ENCODE results near the gene ADARB2.

The ADARB2 gene

GRCh38 chr10:1377740-1378397 is 359.5 kb downstream of the ADARB2 start:
- DNase-seq: no peak

DNA sequence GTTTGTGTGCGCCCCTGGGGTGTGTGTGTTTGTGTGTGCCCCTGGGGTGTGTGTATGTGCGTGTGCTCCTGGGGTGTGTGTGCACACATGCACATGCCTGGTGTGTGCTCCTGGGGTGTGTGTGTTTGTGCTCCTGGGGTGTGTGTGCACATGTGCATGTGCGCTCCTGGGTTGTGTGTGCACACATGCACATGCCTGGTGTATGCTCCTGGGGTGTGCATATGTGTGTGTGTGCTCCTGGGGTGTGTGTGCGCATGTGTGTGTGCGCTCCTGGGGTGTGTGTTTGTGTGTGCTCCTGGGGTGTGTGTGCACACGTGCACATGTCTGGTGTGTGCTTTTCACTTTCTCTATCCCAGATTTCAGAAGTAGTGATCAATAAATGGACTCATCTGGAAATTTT is 360.1 kb downstream of the ADARB2 start:
- no peak for DNase-seq

GRCh38 chr10:1376384-1376945 is 360.9 kb downstream of the ADARB2 start:
- DNase-seq: no peak

DNA sequence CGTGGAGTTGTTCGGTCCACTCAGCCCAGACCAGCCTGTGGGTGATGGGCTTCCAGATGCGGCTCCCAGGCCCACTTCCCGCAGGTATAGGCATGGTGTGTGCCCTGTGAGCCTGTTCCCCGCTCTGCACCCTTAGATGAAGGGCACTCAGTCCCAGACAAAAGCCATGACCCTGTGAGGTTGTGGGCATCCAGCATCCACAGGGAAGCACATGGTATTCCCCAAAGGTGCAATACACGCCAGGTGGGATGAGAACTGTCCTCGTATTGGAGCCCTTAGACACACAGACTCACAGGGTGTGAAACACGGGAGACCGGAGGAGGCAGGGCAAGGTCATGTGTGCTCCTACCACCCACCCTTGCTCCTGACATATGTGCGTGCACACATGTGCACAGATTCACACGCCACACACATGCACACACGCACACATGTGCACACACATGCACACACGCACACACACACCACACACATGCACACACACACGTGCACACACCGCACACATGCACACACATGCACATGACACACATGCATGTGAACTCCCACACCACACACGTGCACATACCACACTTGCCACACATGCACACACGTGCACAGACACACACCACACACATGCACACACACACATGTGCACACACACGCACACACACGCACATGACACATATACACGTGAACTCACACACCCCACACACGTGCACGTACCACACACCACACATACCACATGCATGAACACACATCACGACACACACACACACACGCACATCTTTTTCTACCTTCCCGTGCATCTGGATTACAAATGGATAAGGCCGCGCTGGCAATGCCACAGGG is 361.8 kb downstream of the ADARB2 start:
- no peak for DNase-seq

DNA sequence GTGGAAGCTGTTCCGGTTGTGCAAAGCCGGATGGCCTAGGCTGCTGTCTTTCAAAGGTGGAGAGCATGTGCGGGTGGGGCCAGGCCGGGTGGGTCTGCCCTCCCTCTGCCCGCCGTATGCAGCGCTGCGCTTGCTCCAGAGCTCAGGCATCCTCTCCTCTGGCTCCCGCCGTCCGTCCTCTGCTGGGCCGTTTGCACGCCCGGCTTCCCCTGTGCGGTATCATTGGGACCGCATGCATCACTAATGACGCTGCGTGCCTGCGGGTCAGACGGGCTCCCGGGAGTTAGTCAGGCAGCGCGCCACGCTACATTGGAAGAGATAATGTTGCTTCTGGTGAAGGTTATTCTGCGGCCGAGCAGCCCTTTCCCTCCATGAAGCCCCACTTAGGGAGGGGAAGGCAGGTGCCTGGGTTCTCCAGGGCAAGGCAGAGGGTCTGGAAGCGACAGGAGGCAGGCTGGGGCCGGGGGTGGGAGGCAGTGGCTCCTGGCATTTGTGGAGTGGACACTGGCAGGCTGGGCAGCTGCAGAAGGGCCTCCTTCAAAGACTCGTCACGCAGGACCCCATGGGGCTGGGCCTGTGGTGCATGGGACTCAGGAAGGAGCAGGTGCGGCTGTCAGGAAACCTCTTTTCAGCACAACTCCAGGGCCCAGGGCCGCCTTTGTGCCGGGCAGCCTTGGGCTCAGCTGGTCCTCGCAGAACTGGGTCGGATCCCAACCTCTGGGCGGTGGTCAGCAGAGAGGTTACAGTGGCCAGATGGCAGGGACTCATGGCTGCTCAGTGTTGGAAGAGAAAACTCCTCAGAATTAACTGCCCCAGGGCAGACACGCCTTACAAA is 362.6 kb downstream of the ADARB2 start:
- DNase-seq: no peak

- DNase-seq: no peak
These were observed 364.0 kb downstream of the ADARB2 start for GRCh38 chr10:1373287-1373686.

DNA sequence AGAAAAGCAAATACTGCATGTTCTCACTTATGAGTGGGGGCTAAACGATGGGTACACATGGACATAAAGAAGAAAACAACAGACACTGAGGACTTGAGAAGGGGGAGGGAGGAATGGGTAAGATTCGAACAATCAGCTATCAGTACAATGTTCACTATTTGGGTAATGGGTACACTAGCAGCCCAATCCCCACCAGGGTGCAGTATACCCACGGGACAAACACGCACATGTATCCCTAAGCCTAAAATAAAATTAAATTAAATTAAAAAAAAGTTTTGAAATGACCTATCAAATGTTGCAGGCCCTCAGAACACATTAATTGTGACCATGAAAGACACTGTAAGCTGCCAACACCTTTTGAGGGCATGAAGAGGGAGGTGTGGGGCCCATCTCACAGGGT is 365.1 kb downstream of the ADARB2 start:
- no peak for DNase-seq

GRCh38 chr10:1370298-1370697 is 367.0 kb downstream of the ADARB2 start:
- DNase-seq: no peak

GRCh38 chr10:1369665-1370064 is 367.7 kb downstream of the ADARB2 start:
- no peak for DNase-seq

- no peak for DNase-seq
These were observed 368.1 kb downstream of the ADARB2 start for GRCh38 chr10:1369197-1369596.

DNA sequence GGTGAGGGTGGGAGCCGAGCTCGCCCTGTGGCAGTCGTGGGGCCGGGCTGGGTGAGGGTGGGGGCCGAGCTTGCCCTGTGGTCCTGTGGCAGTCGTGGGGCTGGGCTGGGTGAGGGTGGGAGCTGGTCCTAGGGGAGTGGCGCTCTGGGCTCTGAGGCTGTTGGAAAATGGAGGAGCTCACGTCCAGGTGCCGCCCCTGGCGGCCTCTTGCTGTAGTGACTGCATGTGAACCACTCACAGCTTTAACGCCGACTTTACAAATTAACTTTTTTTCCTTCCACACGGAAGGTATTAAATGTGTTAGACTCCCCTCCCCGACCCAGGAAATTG is 368.5 kb downstream of the ADARB2 start:
- peak; percentile 73 for DNase-seq

DNA sequence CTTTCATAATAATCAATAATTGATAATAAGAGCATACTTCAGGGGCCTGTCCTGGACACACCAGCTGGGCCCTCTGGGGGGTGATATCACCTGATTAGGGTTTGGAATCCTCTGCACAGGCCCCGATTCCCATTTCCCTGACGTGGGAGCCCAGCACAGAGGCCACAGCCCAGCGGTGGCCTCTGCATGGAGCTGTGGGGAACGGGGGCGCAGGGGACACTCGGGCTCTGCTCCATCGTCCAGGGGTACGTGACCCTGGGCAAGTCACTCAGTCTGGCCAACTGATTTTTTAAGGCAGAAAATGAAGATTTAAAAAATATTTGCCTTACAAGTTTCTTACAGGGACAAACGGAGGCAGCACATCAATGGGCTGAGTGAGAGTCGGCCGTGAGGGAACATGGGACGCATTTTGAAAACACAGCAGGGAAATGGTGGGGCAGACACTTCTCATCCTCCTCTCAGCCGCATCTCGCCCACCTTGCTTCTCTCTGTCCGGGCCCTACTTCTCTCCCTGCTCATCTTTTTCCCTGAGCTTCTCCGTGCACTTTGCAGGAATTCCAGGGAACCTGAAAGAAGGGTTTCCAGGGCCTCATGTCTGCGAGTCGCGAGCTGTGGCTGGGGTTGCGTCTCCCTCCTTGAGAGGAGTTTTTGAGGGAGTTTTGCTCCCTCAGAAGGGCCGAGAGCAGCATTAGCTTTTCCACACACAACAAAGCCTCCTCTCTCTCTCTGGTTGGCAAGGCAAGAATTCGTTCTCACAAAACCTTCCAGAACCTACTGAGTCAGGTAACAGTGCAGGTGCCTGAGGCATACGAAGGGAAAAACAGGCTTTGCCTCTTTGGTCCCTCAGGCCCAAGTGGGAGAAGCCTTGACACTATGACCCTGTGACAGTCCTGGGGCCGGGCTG is 369.1 kb downstream of the ADARB2 start:
- DNase-seq: no peak

DNA sequence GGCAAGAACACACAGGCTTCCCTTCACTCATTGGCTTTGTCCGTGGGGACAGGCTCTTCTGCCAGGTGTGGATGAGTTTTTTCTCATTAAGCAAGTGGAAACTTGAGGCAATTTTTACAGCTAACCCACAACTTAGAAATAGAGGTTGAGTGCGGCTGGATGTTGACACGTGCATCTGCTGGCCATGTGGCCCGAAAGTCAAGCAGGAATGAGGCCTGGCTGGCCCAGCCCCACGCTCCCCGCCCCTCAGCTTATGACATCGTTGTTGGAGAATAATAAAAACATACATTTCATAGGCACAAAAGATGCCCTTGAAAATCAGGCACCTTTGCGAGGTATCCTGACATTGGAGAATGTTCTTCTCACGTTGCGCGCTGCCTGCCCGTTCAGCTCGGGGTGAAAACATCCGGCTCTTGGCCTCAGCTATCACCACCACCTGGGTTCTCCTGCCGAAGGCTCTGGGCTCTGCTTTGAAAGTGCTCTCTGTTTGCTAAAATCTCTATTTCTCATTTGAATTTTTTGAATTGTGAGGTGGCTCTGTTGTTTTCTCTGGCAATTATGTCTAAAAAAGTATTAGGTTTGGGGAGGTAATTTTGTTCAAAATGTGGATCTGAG is 370.4 kb downstream of the ADARB2 start:
- DNase-seq: no peak

- no peak for DNase-seq
These were observed 371.0 kb downstream of the ADARB2 start for GRCh38 chr10:1366322-1366691.

- no peak for DNase-seq
These were observed 371.6 kb downstream of the ADARB2 start for GRCh38 chr10:1365540-1366321.

GRCh38 chr10:1364151-1364910 is 373.0 kb downstream of the ADARB2 start:
- no peak for DNase-seq

DNA sequence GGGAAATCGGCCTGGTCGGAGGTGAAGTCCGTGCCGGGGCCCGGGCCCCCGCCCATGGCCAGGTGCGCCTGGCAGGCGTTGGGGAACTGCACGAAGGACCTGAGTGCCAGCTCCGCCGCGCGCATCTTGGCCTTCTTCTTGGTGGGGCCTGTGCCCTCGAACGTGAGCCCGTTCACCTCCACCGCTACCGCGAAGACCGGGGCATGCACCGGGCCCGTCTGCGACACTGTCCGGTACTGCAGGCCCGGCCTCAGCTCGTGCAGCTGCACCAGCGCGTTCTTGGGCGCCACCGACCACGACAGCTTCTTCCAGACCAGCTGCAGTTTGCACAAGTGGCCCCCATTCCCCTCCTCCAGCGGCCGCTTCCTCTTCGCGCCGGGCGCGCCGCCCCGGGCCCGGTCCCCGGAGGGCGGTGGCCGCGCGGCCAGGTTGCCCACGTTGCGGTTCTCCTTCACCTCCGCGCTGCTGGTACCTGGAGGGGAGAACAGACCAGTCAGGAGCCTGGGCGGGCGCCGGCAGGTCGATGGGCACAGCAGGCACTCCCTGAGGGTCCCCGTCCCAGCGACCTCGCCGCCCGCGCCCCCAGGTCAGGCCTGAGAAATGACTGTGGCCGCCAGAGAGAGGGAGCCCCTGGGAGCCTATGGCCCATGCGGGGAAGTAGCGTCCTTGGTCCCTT is 373.7 kb downstream of the ADARB2 start:
- DNase-seq: no peak

- no peak for DNase-seq
These were observed 374.5 kb downstream of the ADARB2 start for GRCh38 chr10:1362589-1363445.
